Fibroblast of lung (primary cell): ENCODE measurements around the gene TNFRSF21. TPM values are rescaled to one million over a fixed set of nuclear protein-coding genes. Genes with fewer than 3 reads are reported as not detected.
A peak's percentile ranks its signal among the peaks of the same experiment; 100 is the strongest.

Experiments
- DNase-seq, 2 donors: peaks; one replicate each; pipeline versions ENCODE4 v3.0.0 to v3.0.0-alpha.2; 2010; ENCODE audit warnings: low read depth in 2 of 2
- H2AFZ ChIP-seq: 2 replicates; pipeline ENCODE4 v1.5.1; 2012; ENCODE audit warnings: low read length, control low read depth, inconsistent platforms
- H3K27ac ChIP-seq: 2 replicates; pipeline ENCODE4 v1.5.1; 2011; ENCODE audit warnings: low read length, control low read depth; ENCODE audit not compliant: insufficient read depth
- H3K27me3 ChIP-seq: 2 replicates; pipeline ENCODE4 v1.5.1; 2011; ENCODE audit warnings: mild to moderate bottlenecking, low read length; ENCODE audit not compliant: control insufficient read depth, insufficient read depth
- H3K36me3 ChIP-seq: 2 replicates; pipeline ENCODE4 v1.5.1; 2011; ENCODE audit warnings: low read length; ENCODE audit not compliant: control insufficient read depth, insufficient read depth
- H3K4me1 ChIP-seq: 2 replicates; pipeline ENCODE4 v1.5.1; 2011; ENCODE audit warnings: low read length; ENCODE audit not compliant: control insufficient read depth, insufficient read depth; ENCODE audit errors: extremely low read depth
- H3K4me2 ChIP-seq: 2 replicates; pipeline ENCODE4 v1.5.1; 2011; ENCODE audit warnings: low read length, control low read depth; ENCODE audit not compliant: insufficient read depth; ENCODE audit errors: extremely low read depth
- H3K4me3 ChIP-seq, 4 experiments: fragments of 200-600 bp in 1 of 4; sonication (generic) in 1 of 4; replicated peaks in 1 of 4; 2 replicates each; pipeline ENCODE4 v1.5.1; 2011 to 2016; ENCODE audit warnings: low read length in 4 of 4, low read depth in 3 of 4, mild to moderate bottlenecking in 3 of 4, control low read depth in 2 of 4, inconsistent platforms in 1 of 4, mixed read lengths in 1 of 4; ENCODE audit not compliant: insufficient read depth in 1 of 4; ENCODE audit errors: control extremely low read depth in 1 of 4
- H3K79me2 ChIP-seq: 2 replicates; pipeline ENCODE4 v1.5.1; 2012; ENCODE audit warnings: mild to moderate bottlenecking, low read length, inconsistent platforms; ENCODE audit not compliant: control insufficient read depth, insufficient read depth
- H3K9ac ChIP-seq: 2 replicates; pipeline ENCODE4 v1.5.1; 2011; ENCODE audit warnings: mild to moderate bottlenecking, low read length, control low read depth; ENCODE audit not compliant: insufficient read depth
- H3K9me3 ChIP-seq: 2 replicates; pipeline ENCODE4 v1.5.1; 2012; ENCODE audit warnings: low read depth, low read length; ENCODE audit not compliant: control insufficient read depth, insufficient read depth
- H4K20me1 ChIP-seq: 2 replicates; pipeline ENCODE4 v1.5.1; 2011; ENCODE audit warnings: low read length; ENCODE audit not compliant: control insufficient read depth, insufficient read depth; ENCODE audit errors: extremely low read depth
- EZH2 ChIP-seq: IDR thresholded peaks from 2 replicates; pipeline ENCODE4 v1.5.1; 2012; ENCODE audit warnings: low read length, control low read depth, mild to moderate bottlenecking; ENCODE audit errors: missing control alignments
- polyA plus RNA-seq, 2 donors: library from polyadenylated mRNA; depleted of rRNA in 1 of 2; stranded (reverse) in 1 of 2; unstranded in 1 of 2; fragments of >200 nt; gene quantifications; 2 replicates each; pipeline ENCODE4 v1.2.1, GENCODE V29; 2011 to 2012; ENCODE audit warnings: missing spikeins in 1 of 2
- total RNA-seq: library from RNA; depleted of rRNA; stranded (reverse); fragments of >200 nt; gene quantifications from 2 replicates; pipeline ENCODE4 v1.2.1, GENCODE V29; 2014
- TF ChIP-seq, protein P1 (sequence below), 2 donors: IDR thresholded peaks in 1 of 2; conservative IDR thresholded peaks in 1 of 2; 1 replicate in 1 of 2; 2 replicates in 1 of 2; pipeline ENCODE4 v1.5.1; 2011 to 2012; ENCODE audit warnings: low read length in 2 of 2, control low read depth in 1 of 2, inconsistent platforms in 1 of 2, low read depth in 1 of 2, mild to moderate bottlenecking in 1 of 2

TNFRSF21 gene
- total and polyA plus RNA-seq, 2 donors (not counting 1 experiment from before 2014, with no cell fraction given) = 4.8 to 8.9 TPM

DNA sequence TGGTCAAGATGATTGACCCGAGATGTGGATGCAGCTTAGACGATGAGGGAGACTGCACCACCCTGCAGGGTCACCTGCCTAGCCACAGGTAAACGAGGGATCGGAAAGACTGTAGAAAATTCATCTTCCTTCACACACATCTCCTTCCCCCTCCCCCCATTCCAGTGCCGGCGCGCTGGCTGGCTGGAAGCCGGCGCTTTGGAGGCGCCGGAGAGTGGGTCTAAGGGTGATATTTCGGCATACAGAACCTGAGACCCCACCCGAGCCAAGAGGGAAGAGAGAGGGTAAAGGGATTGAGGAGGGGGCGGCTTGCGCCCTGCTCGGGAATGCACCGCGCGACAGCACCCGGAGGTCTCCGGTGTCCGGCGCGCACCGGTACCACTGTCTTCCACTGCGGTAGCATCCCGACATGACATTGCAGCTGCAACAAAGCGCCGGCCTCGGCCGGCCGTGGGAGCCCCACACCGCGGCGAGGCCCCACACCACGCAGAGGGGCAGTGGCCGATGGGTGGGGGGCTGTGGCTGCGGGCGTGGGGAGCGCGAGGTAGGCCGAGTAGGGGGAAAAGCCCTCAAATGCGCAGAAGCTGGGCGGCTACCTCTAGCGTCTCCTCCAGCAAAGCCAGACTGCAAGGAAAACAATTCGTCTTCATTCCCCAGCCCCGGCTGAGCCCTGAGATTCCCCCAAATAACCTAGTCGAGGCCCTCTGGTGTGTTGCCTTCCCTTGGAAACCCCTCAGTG is 984 bp downstream of the TNFRSF21 start:
- H3K4me1 ChIP-seq = no peaks in the 10 kb centered on the region
- TF ChIP-seq, protein P1, sequence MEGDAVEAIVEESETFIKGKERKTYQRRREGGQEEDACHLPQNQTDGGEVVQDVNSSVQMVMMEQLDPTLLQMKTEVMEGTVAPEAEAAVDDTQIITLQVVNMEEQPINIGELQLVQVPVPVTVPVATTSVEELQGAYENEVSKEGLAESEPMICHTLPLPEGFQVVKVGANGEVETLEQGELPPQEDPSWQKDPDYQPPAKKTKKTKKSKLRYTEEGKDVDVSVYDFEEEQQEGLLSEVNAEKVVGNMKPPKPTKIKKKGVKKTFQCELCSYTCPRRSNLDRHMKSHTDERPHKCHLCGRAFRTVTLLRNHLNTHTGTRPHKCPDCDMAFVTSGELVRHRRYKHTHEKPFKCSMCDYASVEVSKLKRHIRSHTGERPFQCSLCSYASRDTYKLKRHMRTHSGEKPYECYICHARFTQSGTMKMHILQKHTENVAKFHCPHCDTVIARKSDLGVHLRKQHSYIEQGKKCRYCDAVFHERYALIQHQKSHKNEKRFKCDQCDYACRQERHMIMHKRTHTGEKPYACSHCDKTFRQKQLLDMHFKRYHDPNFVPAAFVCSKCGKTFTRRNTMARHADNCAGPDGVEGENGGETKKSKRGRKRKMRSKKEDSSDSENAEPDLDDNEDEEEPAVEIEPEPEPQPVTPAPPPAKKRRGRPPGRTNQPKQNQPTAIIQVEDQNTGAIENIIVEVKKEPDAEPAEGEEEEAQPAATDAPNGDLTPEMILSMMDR (conservative IDR thresholded peaks at IDR 0.05 in 1 of 2, IDR thresholded peaks at IDR 0.05 in 1 of 2; ENCODE audit: low read depth in 1 of 2, low read length in 2 of 2) = no peak
- TF ChIP-seq EZH2 = no peak
- no peak overlapping the region for H3K9ac ChIP-seq
- H3K79me2 ChIP-seq = no peaks in the 10 kb centered on the region
- no peak overlapping the region for H3K27ac ChIP-seq
- DNase-seq = peak; percentile 38 to 50
- no peaks in the 10 kb centered on the region for H3K36me3 ChIP-seq
- H3K4me3 ChIP-seq = peak overlapping the region; percentile 64 to 81 (median 73)
- peak overlapping the region; percentile 91 for H2AFZ ChIP-seq
- no peaks in the 10 kb centered on the region for H3K9me3 ChIP-seq
- peaks cover 2% of the 10 kb centered on the region for H3K27me3 ChIP-seq
- no peaks in the 10 kb centered on the region for H4K20me1 ChIP-seq
- peak overlapping the region; percentile 89 for H3K4me2 ChIP-seq

DNA sequence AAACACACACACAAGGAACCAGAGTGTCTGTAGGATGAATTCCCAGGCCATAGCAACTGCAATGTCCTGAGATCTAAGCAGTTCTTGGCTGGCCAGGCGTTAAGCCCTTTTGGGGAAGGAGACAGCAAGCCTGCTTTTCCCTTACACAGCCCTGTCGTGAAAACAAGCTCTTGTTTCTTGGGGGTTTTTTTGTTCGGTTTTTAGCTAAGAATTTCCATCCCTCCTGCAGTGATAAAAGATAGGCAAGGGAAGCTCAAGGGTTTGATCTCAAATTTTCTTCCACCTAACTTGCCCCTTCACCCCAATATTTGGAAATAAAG is 1.5 kb downstream of the TNFRSF21 start:
- Histone ChIP-seq H2AFZ (no peak overlapping the region), H3K27me3 (peaks cover 2% of the 10 kb centered on the region), H3K4me2 (peak overlapping the region; percentile 89), H3K79me2 (no peaks in the 10 kb centered on the region), H3K36me3 (no peaks in the 10 kb centered on the region), H3K9me3 (no peaks in the 10 kb centered on the region), H3K27ac (no peak overlapping the region), H4K20me1 (no peaks in the 10 kb centered on the region), H3K9ac (no peak overlapping the region), H3K4me3 (peak overlapping the region in 2 of 4 experiments; percentile 77 to 81), H3K4me1 (no peaks in the 10 kb centered on the region)
- DNase-seq = peak in 1 of 2 donors; percentile 28
- TF ChIP-seq, protein P1 (conservative IDR thresholded peaks at IDR 0.05 in 1 of 2, IDR thresholded peaks at IDR 0.05 in 1 of 2; ENCODE audit: low read depth in 1 of 2, low read length in 2 of 2) = no peak
- no peak for TF ChIP-seq EZH2

DNA sequence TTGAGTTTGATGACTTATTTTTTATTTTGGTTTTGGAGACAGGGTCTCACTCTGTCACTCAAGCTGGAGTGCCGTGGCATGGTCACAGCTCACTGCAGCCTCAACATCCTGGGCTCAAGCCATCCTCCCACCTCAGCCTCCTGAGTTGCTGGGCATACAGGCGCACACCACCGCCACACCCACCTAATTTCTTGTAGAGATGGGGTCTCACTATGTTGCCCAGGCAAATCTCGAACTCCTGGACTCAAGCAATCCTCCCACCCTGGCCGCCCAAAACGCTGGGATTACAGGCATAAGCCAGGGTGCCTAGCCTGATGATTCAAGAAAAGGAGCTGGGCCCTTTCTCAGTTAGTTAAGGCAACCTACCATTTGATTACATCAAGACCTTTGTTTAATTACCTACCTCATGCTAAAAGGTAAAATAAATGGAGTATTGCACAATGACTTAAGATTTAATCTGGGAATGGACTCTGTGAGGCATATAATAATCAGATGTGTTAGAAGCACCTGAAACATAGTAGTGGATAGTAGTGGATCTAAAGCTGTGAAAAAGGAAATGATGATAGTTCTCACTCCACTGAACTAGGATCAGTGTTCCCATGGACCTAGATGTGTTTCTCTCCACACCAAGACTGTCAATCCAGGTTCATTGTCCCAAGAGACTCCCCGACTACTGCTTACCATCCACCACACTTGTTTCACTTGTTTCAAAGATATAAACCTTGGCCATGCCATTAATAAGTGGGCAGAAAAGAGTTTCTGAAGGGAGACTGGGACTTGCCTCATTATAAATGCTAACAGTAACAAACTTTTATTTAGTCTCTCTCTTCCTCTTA is 2.1 kb downstream of the TNFRSF21 start:
- H3K79me2 ChIP-seq = no peaks in the 10 kb centered on the region
- peak overlapping the region in 2 of 4 experiments; percentile 77 to 81 for H3K4me3 ChIP-seq
- no peak overlapping the region for H3K27ac ChIP-seq
- no peak overlapping the region for H2AFZ ChIP-seq
- TF ChIP-seq, protein P1 (conservative IDR thresholded peaks at IDR 0.05 in 1 of 2, IDR thresholded peaks at IDR 0.05 in 1 of 2; ENCODE audit: low read depth in 1 of 2, low read length in 2 of 2) = no peak
- TF ChIP-seq EZH2 = no peak
- H3K27me3 ChIP-seq = peaks cover 2% of the 10 kb centered on the region
- H3K36me3 ChIP-seq = no peaks in the 10 kb centered on the region
- DNase-seq = no peak
- H3K4me2 ChIP-seq = no peak overlapping the region
- no peaks in the 10 kb centered on the region for H3K9me3 ChIP-seq
- no peak overlapping the region for H3K9ac ChIP-seq
- no peaks in the 10 kb centered on the region for H3K4me1 ChIP-seq
- no peaks in the 10 kb centered on the region for H4K20me1 ChIP-seq
